ENCODE data around the gene MYO1E.
"Not testable (repeated sequence)": the region's sequence is repeated elsewhere in the genome, so short reads cannot be mapped to it uniquely, and the experiment has no call there.

MYO1E gene

DNA sequence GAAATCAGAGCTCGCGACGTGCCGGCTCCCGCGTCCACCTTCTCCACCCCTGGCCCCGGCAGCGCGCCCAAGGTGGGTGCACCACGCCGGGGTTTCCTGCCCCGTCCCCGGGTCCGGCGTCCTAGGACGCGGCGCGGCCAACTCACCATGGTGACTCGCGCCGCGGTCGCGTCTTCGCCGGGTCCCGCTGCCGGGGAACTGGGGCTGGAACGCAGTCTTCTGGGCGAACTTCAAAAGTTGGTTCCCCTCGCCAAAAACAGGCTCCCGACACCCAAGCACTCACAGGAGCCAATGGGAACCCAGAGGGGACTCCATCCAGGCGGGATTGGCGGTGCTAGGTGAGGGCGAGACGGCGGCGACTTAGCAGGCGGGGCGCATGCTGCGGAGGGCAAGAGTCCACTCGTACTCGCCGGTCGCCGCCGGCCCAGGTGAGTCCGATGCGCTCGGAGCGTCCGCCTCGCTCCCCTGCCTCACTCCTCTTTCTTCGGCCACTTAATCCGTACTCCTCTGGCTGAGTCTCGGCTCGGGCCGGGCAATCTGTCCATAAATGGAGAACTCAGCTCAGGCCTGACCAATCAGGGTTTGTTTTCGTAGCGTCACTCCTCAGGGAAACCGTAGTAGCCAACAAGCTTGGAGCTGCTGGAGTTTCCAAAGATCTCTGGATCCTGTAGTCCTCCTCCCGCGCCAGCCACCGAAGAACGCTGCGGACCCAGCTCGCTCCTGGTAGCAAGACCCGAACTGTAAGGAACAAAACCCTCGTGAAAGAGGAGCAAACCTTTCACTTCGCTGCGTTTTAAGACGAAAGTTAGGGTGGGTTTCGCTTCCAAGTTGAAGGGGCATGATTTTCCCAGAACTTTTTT, at the start of gene MYO1E:
MYO1E (minus strand) TSS at position 520 of the 860 bp plus-strand sequence; CDS start at position 149, 371 bp downstream.
- peak; percentile 97 for DNase-seq

DNA sequence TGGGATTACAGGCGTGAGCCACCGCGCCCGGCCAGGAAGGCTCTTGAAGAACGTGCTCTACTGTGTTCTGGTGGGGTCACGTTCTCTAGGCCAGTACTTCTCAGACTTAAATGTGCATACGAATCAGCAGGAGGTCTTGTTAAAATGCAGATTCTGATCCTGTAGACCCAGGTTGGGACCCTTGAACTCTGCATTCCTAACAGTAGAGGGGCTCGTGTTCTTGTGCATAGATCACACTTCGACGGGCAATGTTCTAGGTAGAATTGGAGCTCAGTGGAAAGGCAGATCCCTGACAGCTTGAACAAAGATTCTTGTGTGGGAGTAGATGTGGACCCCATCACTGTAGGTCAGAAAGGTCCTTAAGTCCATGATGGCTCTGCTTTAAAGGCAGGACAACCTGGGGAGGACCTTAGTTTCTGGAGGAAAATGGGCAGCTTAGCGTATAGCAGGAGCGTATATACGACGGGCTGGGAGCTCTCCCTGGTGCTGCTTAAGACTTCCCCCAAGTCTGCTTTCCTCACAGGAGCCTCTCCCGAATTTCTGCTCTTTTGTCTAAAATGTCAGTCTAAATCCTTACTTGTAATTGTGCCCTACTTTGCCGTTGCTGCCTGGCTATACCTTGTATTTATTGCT, 48.4 kb upstream of the MYO1E start:
- no peak for DNase-seq

DNA sequence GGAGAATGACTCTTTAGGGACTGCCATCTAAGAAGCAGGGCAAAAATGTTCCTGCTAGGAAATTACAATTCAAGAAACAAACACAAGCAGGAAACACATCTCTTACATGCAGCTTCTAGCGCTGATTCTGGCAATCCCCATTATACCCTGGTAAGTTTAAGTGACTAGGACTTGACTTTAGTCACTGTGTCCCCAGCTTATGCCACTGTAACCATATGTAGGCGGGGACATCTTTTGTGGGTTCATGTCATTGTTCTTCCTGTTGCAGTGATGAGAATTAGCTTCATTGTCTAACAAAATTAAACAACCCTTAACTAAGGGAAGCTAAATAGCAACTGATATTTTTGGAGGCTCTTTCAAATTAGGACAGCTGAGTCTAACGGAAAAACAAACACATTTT, 47.4 kb upstream of the MYO1E start:
- no peak for DNase-seq

DNA sequence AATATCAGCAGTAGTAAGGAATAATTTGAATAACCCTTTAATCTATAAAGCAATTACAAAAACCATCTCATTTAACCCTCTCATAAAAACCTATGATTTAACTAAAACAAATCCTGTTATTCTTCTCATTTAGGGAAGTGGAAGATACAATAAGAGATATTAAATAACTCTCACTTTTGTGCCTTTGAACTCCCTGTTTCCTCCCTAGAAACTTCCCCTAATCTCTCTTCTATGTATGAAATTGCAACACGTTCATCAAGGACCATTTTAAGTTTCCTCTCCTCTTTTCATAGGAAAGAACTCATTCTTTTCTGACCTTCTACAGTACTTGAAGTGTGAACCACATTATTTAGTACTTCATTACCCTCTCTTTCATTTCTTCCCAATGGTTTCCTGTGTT, 46.5 kb upstream of the MYO1E start:
- no peak for DNase-seq

DNA sequence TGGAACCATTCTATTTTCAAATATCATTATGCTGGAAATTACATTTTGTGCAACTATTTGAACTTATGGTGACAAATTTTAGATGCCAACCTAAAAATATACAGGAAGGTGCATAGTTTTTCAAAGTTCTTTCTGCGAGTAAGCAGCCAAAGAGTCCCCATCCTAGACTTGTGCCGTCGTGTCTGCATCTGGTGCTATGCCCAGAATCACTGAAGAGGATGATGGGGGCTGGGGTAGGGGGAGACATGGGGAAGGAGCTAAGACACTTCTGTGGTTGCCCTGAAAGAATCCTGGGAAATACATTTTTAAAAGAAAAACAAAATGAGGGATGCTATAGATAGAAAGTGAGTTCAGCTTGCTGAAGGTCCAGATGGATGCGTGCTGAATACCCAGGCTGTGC, 44.1 kb upstream of the MYO1E start:
- no peak for DNase-seq

DNA sequence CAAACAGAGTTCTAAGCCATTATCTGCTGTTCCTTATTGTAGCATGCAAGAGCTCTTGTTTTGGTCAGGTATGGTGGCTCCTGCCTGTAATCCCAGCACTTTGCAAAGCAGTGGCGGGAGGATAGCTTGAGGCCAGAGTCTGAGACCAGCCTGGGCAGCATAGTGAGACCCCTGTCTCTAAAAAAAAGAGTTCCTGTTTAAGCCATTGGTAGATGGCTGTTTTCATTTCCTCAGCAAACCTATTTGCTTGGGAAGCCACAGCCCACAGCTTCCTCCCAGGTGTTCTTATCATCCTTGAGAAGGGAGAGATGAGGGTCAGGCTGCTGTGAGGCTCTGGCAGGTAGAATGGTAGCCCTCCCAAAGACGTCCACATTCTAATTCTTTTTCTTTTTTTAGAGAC, 40.9 kb upstream of the MYO1E start:
- no peak for DNase-seq

DNA sequence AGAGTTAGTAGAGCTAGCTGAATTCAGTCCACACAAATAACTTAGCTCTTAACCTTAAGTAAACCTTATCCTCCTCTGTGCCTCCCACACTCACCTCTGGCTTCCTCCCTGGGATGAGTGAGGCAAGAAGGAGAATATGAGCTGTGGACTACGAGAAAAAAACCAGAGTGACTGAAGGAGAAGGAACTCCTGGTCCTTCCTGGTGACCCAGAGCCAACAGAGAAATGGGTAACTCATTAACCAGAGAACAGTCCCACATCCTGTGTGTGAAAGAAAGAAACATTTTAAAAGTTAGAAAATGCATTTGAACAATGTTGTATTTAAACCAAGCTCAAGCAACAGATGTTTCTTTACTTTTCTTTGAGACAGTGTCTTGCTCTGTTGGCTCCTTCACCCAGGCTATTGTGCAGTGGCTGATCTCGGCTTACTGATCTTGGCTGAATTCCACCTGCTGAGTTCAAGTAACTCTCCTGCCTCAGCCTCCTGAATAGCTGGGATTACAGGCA, 37.8 kb upstream of the MYO1E start:
- DNase-seq = no peak

DNA sequence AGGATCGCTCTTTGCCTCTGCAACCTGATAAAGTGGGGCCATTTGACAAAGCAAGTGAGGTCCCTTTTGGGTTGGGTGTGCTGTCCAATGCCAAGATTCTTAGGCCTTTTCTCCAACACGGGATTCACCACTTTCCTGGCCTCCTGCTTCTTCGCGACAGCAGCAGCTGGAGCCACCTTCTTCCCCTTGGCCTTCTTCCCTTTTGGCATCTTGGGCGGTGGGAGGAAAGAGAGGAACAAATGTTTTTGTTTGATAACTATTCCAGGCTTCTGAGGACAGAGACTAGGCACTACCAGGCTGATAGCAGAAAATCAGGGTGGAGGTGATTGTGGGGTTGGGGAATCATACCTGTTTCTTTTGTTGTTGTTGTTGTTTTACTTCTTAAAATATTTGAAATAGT, 35.3 kb upstream of the MYO1E start:
- DNase-seq = no peak

DNA sequence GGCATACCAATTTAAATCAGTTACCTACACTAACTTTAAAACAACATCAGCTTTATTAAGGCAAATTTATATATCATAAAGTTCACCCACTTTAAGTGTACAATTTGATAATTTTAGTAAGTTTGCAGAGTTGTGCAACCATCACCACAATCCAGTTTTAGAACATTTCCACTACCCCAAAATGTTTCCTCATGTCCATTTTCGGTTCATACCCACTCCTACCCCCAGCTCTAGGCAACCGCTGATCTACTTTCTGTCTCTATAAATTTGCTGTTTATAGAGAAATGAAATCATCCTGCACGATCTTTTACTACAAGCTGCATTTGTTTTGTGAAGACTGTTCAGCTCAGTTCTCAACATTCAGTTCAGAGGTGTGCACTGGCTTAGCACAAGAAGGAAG, 33.8 kb upstream of the MYO1E start:
- DNase-seq = no peak

DNA sequence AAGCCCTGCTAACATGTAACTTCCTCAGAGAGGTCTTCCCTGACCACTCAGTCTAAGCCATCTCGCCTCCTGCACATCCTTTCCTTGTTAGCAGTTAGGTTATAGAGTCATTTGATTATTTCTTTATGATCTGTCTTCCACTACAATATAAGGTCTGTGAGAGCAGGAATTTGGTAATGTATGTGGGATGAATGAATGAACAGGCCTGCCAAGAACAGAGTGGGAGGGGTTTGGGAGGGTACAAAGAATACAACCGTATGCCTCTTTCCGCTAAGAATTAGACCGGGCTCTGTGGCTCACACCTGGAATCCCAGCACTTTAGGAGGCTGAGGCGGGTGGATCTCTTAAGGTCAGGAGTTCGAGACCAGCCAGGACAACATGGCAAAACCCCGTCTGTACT, 32.4 kb upstream of the MYO1E start:
- no peak for DNase-seq

DNA sequence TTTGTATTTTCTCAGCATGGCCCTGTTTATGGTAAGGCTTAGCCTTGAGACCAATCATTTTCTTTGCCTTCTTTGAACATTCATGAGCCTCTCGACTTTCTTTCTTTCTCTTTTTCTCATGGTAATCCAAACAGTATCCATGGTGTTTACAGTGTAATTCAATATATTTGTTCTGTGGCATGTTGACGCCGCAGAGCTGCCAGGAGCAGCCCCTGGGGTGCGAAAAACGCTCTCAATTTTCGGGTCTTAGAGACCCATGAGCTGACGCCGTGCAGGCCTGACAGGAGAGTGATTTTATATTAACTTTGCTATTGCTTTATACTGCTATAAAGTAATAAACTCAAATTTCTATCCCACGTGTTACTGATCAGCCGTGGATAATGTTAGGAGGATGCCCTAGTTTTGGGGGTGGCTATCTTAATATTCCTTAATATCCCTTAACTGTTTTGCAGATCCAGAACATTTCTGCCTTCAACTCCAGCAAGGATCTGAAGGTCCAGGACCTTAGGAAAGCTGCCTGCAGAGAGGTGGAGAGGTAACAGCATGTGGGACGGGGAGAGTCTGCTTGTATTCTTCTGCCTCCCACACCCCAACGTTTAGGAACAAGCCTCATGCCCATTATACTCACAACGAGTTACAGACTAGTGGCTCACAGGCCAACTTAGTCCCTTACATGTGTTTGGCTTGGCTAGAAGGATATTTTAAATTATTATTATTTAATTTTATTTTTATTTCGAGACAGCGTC, 29.3 kb upstream of the MYO1E start:
- DNase-seq = peak; percentile 38

DNA sequence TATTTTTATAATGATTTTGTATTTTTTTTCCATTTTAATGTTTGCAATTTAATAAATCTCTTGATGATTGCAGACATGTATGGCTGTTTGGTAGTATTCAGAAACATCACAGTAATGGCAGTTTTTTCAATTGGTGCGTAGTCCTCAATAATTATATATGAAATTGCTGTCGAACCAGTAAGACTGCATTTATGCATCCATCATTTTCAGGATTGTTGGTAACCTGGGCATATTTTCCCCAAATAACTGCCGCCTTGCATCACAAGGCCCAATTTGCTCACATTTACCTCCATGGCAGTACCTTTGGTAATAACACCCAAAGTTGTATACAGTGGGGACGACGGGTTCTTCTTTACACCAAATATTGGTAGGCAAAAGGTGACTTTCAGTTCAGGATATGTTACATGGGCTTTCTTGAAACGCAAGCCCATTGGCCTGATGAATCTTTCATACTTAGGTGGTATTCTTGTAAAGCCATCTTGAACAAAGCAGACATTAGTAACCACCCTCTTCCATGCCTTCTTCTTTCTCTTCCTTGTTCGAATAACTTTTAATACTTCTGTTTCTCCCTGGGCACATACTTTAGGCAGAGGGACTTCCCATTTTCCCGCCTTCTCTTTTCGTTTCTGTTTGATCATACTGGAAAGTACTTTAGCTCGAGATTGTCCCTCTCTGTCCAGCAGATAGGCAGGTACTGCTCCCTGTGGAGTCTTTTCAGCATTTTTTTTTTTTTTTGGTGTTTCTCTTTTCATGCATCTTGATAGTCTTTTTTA, 28.6 kb upstream of the MYO1E start:
- not testable (repeated sequence) for DNase-seq

DNA sequence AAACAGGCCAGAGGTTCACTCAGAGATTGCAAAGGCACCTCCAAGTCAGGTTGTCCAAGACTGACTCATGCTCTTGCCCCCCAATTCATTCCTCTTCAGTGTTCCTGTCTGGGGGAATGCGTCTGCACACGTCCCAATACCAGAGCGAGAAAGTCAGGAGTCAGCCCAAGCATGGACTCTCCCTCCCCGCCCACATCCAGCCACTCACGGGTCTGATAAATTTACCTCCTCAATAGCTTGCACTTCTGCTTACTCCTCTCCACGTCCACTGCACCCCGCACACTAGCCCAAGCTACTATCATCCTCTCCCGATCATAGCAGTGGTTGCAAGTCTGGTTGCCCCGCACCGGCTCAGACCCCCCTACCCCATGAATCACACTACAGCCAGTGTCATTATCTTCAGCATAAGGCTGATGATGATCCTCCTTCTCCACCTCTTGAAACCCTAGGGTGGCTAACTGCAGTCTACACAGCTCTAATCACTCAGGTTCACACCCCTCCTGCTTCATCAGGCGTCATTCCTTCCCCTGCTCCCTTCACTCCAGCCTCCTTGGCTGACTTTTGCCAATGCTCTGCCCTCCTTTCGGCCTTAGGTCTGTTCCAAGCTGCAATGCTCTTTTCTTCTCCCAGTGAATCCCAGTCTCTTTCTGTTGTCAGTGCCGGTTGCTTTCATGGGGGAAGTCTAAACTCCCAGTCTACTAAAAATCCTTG, 27.6 kb upstream of the MYO1E start:
- no peak for DNase-seq

DNA sequence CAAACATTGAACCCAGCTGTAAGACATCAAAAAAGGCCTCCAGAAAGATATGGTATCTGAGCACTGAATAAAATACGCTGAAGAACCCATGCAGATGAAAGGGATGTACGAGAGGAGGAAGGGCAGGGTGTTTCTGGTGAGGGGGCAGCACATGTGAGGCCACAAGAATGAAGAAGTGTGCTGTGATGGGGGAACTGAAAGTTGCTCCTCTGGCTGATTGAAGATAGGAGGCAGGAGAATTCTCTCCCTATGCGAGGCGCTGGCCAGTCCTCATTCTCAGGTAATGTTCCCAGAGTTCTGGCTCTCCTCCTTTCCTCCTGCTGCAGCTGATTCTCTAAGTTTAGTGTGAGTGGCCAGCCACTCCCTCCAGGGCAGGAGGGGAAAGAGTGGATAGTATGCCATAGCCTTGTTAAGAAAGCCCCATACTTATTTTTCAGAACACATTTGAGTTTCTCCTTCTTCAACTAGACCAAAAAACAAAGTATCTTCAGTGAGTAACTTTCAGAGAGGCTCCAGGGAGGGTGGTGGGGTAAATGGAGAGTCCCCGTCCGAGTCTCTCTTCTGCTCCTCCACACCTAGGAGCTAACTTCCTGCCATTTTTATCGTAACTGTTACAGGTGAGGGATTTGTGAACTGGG, 26.9 kb upstream of the MYO1E start:
- no peak for DNase-seq

DNA sequence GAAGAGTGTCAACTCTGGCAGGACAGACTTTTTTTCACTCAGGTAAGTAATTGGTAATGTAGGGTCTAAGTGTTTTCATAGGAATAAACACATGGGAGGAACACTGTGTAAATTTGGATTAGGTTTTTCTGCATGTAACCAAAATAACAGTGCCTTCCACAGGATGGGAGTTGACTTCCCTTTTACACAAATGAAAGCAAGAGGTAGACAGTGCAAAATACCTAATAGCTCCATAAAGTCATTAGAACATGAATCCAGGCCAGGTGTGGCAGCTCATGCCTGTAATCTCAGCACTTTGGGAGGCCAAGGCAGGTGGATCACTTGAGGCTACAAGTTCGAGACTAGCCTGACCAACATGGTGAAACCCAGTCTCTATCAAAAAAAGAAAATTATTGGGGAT, 25.5 kb upstream of the MYO1E start:
- DNase-seq = no peak

DNA sequence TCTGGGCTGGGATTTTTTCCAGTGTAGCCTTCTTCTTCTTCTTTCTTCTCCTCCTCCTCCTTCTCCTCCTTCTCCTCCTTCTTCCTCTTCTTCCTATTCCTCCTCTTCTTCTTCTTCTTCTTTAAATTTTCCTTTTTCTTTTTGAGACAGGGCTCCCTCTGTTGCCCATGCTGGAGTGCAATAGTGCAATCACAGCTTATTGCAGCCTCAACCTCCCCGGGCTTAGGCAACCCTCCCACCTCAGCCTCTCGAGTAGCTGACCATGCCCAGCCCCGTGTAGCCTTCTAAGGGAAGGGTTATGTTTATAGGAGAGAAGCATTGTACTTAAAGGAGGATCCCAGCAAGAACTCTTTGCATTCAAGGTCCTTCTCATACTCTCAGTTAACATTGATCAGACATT, 24.0 kb upstream of the MYO1E start:
- no peak for DNase-seq

DNA sequence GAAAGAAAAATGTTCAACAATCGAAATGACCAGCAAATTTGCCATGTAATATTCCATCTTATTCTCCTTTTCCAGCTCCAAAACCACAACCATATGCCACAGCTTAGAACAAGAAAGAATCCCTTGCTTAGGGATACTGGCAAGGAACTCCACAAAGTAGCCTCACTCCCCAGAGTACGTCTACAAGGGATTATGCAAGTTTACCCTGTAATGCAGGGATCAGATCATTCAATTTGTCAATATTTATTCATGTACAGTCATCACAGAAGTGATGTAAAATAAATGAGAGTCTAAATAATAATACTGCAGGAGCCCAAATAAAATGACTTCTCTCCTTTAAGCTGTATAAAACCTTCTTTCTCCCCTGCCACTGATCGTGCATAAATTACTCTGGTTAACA, 23.5 kb upstream of the MYO1E start:
- no peak for DNase-seq

DNA sequence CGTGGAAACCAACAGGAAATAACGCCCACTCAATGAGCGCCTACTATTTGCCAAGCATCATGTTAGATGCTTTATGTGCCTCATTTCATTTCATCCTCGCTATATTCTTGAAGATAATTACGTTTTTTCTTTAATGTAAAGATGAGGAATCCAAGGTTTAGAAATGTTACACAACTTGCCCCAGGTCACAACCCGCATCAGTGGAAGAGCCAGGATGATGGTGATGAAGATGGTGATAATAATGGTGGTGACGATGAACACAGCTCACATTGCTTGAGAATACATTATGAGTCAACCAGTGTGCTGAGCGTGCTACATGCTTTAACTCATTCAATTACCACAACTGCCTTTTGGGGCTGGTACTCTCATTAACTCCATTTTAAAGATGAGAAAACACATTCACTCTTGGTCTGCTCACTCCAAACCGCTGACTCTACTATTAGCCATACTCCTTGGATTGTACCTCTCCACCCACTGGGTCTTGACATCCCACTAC, 21.5 kb upstream of the MYO1E start:
- DNase-seq = no peak

DNA sequence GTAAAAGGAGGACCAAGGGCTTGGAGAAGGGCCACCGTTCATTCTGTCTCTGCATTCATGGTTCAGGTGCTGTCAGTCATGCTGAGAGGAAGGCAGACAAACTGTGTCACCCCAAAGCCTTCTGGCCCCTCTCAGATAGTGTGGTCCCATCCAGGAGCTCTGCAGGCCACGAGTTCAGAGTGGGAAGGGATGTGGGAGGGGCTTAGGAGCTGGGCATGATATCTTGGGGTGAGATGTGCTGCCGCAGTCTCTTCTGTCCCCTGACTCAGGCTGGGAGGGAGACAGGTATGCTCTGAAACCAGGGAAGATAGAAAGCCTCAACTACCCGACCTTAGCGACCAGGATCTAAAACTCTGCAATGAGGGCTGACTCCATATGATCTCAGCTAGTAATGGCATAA, 19.6 kb upstream of the MYO1E start:
- no peak for DNase-seq

DNA sequence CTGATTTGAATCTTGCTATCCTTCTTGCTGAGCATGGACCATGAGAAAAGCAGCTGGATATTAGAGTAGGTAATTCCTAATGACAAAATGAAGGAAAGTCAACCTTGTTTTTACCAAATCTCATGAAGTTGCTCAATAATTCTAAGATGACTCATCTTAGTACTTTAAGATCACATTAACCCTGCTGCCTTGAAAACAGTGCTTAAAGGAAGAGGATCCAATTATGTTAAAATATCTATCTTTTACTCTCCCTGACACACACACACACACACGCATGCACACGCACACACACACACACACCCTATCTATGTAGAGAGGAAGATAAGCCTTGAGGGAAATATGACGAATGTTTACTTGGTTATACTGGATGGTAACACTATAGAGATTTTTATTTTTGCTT, 16.0 kb upstream of the MYO1E start:
- no peak for DNase-seq

DNA sequence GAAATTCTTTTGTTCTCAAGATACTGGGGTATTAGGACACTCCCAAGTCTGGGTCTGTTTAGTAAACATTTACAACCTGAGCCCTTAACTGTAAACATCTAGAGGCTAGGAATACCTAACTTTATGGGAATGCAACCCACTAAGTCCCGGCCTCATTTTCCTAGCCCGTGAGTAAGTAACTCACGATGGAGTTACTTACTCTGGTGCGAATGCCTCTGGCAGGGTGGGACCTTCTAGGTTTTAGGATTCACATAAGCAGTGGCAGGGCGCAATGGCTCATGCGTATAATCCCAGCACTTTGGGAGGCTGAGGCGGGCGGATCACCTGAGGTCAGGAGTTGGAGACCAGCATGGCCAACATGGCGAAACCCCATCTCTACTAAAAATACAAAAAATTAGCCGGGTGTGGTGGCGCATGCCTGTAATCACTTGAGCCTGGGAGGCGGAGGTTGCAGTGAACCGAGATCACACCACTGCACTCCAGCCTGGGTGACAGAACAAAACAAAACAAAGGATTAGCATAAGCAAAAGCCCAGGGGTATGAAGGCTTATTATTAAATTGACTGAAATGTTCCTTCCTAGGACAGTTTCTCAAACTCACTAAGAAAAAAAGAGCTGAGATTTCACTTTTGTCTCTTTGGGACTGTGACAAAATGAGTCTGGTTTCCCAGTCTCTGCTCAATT, 14.7 kb upstream of the MYO1E start:
- not testable (repeated sequence) for DNase-seq

Measured in NCI-H526 treated with DMSO at 0.1 percent for 48 hours (cell line).